GM12891 (cell line): ENCODE results near the gene BEST4.
A peak's percentile ranks its signal among the peaks of the same experiment; 100 is the strongest.
"Not testable (repeated sequence)": the region's sequence is repeated elsewhere in the genome, so short reads cannot be mapped to it uniquely, and the experiment has no call there.

Experiments used
- DNase-seq: peaks from one replicate; pipeline ENCODE4 v3.0.0; 2011; ENCODE audit warnings: low spot score; ENCODE audit not compliant: insufficient read length
- FAIRE-seq: peaks from 2 replicates; lab custom pipeline; 2011; peaks lifted over from hg19 to GRCh38; lab: Jason Lieb, UNC
- PAX5 ChIP-seq: IDR thresholded peaks from 2 replicates; pipeline ENCODE4 v1.6.1; 2011; ENCODE audit warnings: low read length, moderate library complexity, mild to moderate bottlenecking; ENCODE audit not compliant: insufficient read depth, severe bottlenecking
- POLR2A ChIP-seq: IDR thresholded peaks from 2 replicates; pipeline ENCODE4 v1.6.1; 2011; ENCODE audit warnings: low read depth, low read length, control low read depth
- POLR2AphosphoS5 ChIP-seq: IDR thresholded peaks from 2 replicates; pipeline ENCODE4 v1.6.1; 2011; ENCODE audit warnings: low read depth, low read length, control low read depth
- POU2F2 ChIP-seq: IDR thresholded peaks from 2 replicates; pipeline ENCODE4 v1.6.1; 2011; ENCODE audit warnings: low read depth, mild to moderate bottlenecking, control low read depth, low read length, moderate library complexity
- SPI1 ChIP-seq: IDR thresholded peaks from 2 replicates; pipeline ENCODE4 v1.6.1; 2011; ENCODE audit warnings: low read depth, low read length, control low read depth
- TAF1 ChIP-seq: IDR thresholded peaks from 2 replicates; pipeline ENCODE4 v1.6.1; 2011; ENCODE audit warnings: low read depth, low read length, control low read depth

BEST4 gene

GRCh38 chr1:44819608-44820327 is 31.8 kb upstream of the BEST4 start:
- TF ChIP-seq POU2F2 (peak; percentile 100), POLR2A (peak; percentile 100), PAX5 (peak; percentile 56), TAF1 (peak; percentile 69), SPI1 (peak; percentile 75), POLR2AphosphoS5 (peak; percentile 100)
- DNase-seq = peak; percentile 79
- FAIRE-seq = peak; percentile 97

DNA sequence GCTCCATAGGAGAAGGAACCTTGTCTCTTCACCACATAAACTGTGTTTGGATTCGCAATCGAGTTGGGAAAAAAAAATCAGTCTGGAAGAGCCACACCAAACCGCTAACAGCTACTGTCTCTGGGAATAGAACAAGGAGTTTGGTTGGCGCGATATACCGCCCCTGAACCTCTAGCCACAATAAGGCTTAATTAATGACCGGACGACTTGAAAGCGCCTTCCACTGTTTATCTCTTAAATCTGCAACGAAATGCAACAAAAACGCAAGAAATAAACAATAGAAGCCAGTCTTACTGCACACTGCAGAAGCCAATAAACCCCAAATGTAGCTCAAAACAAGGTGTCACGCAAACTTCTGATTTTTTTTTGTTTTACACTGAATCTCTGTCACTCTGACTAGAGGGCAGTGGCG is 31.2 kb upstream of the BEST4 start:
- FAIRE-seq (no peak), DNase-seq (no peak)
- no peak for TF ChIP-seq POLR2AphosphoS5
- TF ChIP-seq POLR2A = no peak
- no peak for TF ChIP-seq POU2F2
- no peak for TF ChIP-seq TAF1
- no peak for TF ChIP-seq SPI1
- TF ChIP-seq PAX5 = no peak

- FAIRE-seq (no peak), DNase-seq (no peak)
- no peak for TF ChIP-seq SPI1
- no peak for TF ChIP-seq POLR2A
- no peak for TF ChIP-seq PAX5
- TF ChIP-seq POLR2AphosphoS5 = no peak
- no peak for TF ChIP-seq POU2F2
- TF ChIP-seq TAF1 = no peak
Measured at GRCh38 chr1:44817771-44818495, 30.0 kb upstream of the BEST4 start.

- DNase-seq (no peak), FAIRE-seq (no peak)
- TF ChIP-seq PAX5 = no peak
- no peak for TF ChIP-seq POLR2A
- TF ChIP-seq TAF1 = no peak
- no peak for TF ChIP-seq POU2F2
- TF ChIP-seq POLR2AphosphoS5 = no peak
- no peak for TF ChIP-seq SPI1
Measured at GRCh38 chr1:44817307-44817706, 29.3 kb upstream of the BEST4 start.

- DNase-seq, FAIRE-seq: not testable (repeated sequence)
Measured at GRCh38 chr1:44815926-44816325, 28.0 kb upstream of the BEST4 start.

DNA sequence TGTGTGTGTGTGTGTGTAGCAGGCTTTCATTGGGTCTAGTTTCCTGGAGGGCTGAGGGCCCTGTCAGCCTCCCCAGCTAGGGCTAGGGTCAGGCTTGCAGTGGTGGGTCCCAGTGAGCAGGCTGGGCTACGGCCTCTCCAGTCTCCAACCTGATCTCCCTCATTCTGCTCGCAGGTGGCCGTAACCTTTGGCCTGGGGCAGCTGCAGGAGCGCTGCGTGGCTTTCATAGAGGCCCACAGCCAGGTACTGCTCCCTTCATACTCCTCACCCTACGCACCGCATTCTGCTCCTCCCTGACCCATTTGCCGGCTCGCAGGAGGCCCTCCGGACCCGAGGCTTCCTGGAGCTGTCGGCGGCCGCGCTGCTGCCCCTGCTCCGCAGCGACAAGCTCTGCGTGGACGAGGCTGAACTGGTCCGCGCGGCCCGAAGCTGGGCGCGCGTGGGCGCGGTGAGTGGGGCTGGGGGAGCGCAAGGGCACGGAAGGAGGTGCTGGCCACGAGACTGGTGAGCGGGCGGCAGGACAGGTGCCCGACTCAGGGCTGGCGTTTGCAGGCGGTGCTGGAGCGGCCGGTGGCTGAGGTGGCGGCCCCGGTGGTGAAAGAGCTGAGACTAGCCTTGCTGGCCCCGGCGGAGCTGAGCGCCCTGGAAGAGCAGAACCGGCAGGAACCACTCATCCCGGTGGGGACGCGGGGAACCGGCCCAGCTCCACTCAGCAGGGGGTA is 25.0 kb upstream of the BEST4 start:
- TF ChIP-seq POLR2AphosphoS5 = no peak
- TF ChIP-seq POU2F2 = no peak
- TF ChIP-seq POLR2A = no peak
- no peak for TF ChIP-seq PAX5
- TF ChIP-seq SPI1 = no peak
- no peak for DNase-seq
- no peak for FAIRE-seq

DNA sequence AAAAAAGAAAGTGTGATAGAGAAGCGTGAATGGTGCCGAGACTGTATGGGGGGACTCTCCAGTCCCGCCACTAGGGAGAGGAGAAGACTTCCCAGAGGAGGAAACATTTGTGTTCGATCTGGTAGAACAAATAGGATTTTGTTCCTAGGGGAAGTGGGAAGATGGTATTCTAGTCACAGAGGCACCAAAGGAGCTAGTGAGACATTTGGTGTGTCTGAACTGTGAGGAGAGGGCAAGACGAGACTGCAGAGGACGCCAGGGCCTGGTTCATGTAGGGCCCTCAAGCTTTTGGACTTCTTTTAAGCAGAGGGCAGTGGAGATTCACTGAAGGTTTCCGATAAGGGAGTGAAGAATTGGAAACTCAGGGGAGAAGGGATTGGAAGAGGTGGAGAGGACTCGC is 23.3 kb upstream of the BEST4 start:
- DNase-seq = no peak
- no peak for TF ChIP-seq POLR2A
- no peak for TF ChIP-seq PAX5
- TF ChIP-seq TAF1 = no peak
- TF ChIP-seq POU2F2 = no peak
- TF ChIP-seq SPI1 = no peak
- TF ChIP-seq POLR2AphosphoS5 = no peak
- no peak for FAIRE-seq

GRCh38 chr1:44810762-44811105 is 22.8 kb upstream of the BEST4 start:
- DNase-seq, FAIRE-seq: not testable (repeated sequence)

- DNase-seq (no peak), FAIRE-seq (peak; percentile 89)
- peak; percentile 14; the same call in 1 of the 2 replicates for TF ChIP-seq POU2F2
- no peak for TF ChIP-seq POLR2AphosphoS5
- no peak for TF ChIP-seq TAF1
- TF ChIP-seq PAX5 = no peak
- TF ChIP-seq SPI1 = peak; percentile 86
- no peak for TF ChIP-seq POLR2A
Measured at GRCh38 chr1:44810101-44810761, 22.3 kb upstream of the BEST4 start.
